Raji (cell line): ENCODE measurements around the gene PRDM13.

Experiments
- POLR2A ChIP-seq: IDR thresholded peaks from 2 replicates; pipeline ENCODE4 v1.6.1; 2011; ENCODE audit warnings: low read depth, low read length, control low read depth; ENCODE audit not compliant: insufficient read depth

PRDM13 gene

GRCh38 chr6:99590728-99591672, 15.6 kb upstream of the PRDM13 start:
- TF ChIP-seq POLR2A: no peak

- no peak for TF ChIP-seq POLR2A
Measured at GRCh38 chr6:99591673-99592364, 14.8 kb upstream of the PRDM13 start.

GRCh38 chr6:99592900-99593299, 13.7 kb upstream of the PRDM13 start:
- no peak for TF ChIP-seq POLR2A

GRCh38 chr6:99602520-99603420, 3.9 kb upstream of the PRDM13 start:
- no peak for TF ChIP-seq POLR2A

GRCh38 chr6:99603421-99604165, 3.0 kb upstream of the PRDM13 start:
- TF ChIP-seq POLR2A: no peak

- no peak for TF ChIP-seq POLR2A
Measured at GRCh38 chr6:99604166-99605073, 2.2 kb upstream of the PRDM13 start.

GRCh38 chr6:99605074-99605734, 1.4 kb upstream of the PRDM13 start:
- TF ChIP-seq POLR2A: no peak

GRCh38 chr6:99605911-99606655, 550 bp upstream of the PRDM13 start:
- TF ChIP-seq POLR2A: no peak

- TF ChIP-seq POLR2A: no peak
Measured at GRCh38 chr6:99607416-99608036, 893 bp downstream of the PRDM13 start.

- TF ChIP-seq POLR2A: no peak
Measured at GRCh38 chr6:99608059-99608885, 1.6 kb downstream of the PRDM13 start.

- no peak for TF ChIP-seq POLR2A
Measured at GRCh38 chr6:99608886-99609482, 2.4 kb downstream of the PRDM13 start.
